T-helper 17 cell (primary cell): ENCODE data around the gene SLC16A13. TPM values are rescaled to one million over a fixed set of nuclear protein-coding genes. Genes with fewer than 3 reads are reported as not detected.
A peak's percentile ranks its signal among the peaks of the same experiment; 100 is the strongest.
"Not testable (repeated sequence)": the region's sequence is repeated elsewhere in the genome, so short reads cannot be mapped to it uniquely, and the experiment has no call there.

ENCODE experiments used
- ATAC-seq: fragments of 150-1000 bp; cut with Tn5 transposase; 2 replicates; pipeline ENCODE4 v1.10.0; 2021; ENCODE audit warnings: mild to moderate bottlenecking, moderate library complexity
- DNase-seq, 3 donors: peaks; one replicate each; pipeline versions ENCODE4 v3.0.0 to v3.0.0-alpha.2; 2020 to 2021
- H3K9me3 ChIP-seq: one replicate; pipeline ENCODE4 v1.7.0; 2013; ENCODE audit warnings: low read length, mild to moderate bottlenecking; ENCODE audit not compliant: control insufficient read depth, poor library complexity, severe bottlenecking
- H3K27ac Mint-ChIP-seq: one replicate; pipeline ENCODE4 v1.8.0; 2022; ENCODE audit warnings: mild to moderate bottlenecking, moderate library complexity, mixed read lengths
- H3K27me3 Mint-ChIP-seq: one replicate; pipeline ENCODE4 v1.8.0; 2022; ENCODE audit warnings: mixed read lengths
- H3K36me3 Mint-ChIP-seq: one replicate; pipeline ENCODE4 v1.8.0; 2022; ENCODE audit warnings: low read depth, mixed read lengths
- H3K4me1 Mint-ChIP-seq: one replicate; pipeline ENCODE4 v1.8.0; 2022; ENCODE audit warnings: mild to moderate bottlenecking, mixed read lengths
- H3K4me3 Mint-ChIP-seq: one replicate; pipeline ENCODE4 v1.8.0; 2022; ENCODE audit warnings: mild to moderate bottlenecking, moderate library complexity, mixed read lengths
- total RNA-seq, 4 donors: library from RNA in 2 of 4; stranded (reverse) in 2 of 4; gene quantifications; one replicate each; pipeline ENCODE4 v1.2.3 and lab custom pipeline; 2022 to 2026

SLC16A13 gene, protein sequence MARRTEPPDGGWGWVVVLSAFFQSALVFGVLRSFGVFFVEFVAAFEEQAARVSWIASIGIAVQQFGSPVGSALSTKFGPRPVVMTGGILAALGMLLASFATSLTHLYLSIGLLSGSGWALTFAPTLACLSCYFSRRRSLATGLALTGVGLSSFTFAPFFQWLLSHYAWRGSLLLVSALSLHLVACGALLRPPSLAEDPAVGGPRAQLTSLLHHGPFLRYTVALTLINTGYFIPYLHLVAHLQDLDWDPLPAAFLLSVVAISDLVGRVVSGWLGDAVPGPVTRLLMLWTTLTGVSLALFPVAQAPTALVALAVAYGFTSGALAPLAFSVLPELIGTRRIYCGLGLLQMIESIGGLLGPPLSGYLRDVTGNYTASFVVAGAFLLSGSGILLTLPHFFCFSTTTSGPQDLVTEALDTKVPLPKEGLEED
- total RNA-seq (1 to 10 TPM; 3.3 to 4.6 TPM), total RNA-seq (lab: John Stamatoyannopoulos, UW) (2.2 reads per million in 2 donors)

DNA sequence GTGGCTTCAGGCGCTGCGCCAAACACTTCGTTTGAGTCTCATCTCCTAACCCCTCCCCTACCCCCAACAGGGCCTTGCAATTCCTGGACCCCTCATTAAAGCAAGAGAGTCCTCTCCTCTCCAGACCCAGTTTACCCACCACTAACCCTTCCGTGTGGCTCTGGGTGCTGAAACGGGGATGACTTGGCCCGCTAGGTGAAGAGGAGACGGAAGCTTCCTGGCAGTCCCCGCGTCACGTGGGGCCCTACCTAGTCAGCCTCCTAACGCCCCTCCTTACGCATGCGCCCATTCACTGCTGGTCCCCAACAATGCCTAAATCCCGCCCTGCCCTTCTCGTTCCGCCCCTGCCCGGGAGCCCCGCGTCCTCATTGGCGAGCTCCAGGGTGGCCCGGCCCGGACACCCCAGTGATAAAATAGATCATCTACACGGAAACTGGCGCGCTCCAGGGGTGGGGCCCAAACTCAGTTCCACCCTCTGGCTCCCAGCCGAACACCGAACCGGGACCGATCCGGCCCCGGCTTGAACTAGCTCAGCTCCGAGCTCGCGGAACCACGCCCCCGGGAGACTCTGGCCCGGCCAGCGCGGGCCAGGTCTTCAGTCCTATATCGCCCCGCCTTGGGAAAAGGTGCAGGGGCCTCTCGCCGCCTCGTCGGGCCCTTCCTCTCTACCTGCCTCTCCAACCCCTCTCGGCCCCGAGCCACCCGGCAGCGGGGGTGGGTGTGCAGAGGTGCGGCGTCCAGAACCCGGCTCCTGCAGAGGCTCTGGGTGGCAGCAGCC, at the start of gene SLC16A13:
TSS of gene SLC16A13 (plus strand) at position 425 of the 778 bp plus-strand sequence. CDS start 368 bp downstream, outside the sequence.
- DNase-seq: peak; percentile 94 to 99 (median 97)
- ATAC-seq: peak; percentile 93
- Mint-ChIP-seq H3K4me3 (peak within 1 kb of the TSS; percentile 92), H3K27ac (peak within 1 kb of the TSS; percentile 98), H3K36me3 (no peaks in the 10 kb centered on the region), H3K27me3 (no peaks in the 10 kb centered on the region), H3K4me1 (peaks cover 44% of the 10 kb centered on the region)
- no peaks in the 10 kb centered on the region for H3K9me3 ChIP-seq

DNA sequence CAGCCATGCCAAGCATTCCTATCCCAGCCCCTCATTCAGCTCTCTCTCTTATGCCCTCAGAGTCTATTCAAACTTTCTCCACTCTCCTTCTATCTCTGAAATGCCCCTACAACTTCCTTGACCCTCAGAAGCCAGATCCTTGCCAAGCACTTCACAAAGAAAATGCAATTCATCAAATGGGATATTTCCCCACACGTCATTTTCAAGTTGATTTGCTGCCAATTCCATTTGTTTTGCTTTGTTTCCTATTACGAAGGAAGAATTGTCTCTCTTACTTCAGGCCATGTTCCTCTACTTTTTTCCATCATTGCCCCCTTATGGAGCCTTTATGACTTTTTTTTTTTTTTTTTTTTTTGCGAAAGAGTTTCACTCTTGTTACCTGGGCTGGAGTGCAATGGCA, 49.1 kb upstream of the SLC16A13 start:
- Mint-ChIP-seq H3K36me3 (peaks cover 4% of the 10 kb centered on the region), H3K27ac (no peak overlapping the region), H3K27me3 (no peaks in the 10 kb centered on the region), H3K4me3 (no peak overlapping the region), H3K4me1 (peaks cover 2% of the 10 kb centered on the region)
- no peak for ATAC-seq
- DNase-seq: no peak
- H3K9me3 ChIP-seq: no peaks in the 10 kb centered on the region

GRCh38 chr17:6989779-6990178, 46.0 kb upstream of the SLC16A13 start:
- no peak for DNase-seq
- no peaks in the 10 kb centered on the region for H3K9me3 ChIP-seq
- no peak for ATAC-seq
- H3K27ac Mint-ChIP-seq: no peak overlapping the region
- H3K4me1 Mint-ChIP-seq: peaks cover 2% of the 10 kb centered on the region
- no peaks in the 10 kb centered on the region for H3K27me3 Mint-ChIP-seq
- H3K36me3 Mint-ChIP-seq: peaks cover 4% of the 10 kb centered on the region
- H3K4me3 Mint-ChIP-seq: no peak overlapping the region

- ATAC-seq, H3K9me3 ChIP-seq, H3K27me3 Mint-ChIP-seq, DNase-seq, H3K4me3 Mint-ChIP-seq, H3K4me1 Mint-ChIP-seq: not testable (repeated sequence)
- Mint-ChIP-seq H3K27ac (peak overlapping the region; percentile 4), H3K36me3 (peaks cover 12% of the 10 kb centered on the region)
Observed at GRCh38 chr17:6993613-6994056, 42.2 kb upstream of the SLC16A13 start.

GRCh38 chr17:6994118-6994598, 41.7 kb upstream of the SLC16A13 start:
- H3K9me3 ChIP-seq: no peaks in the 10 kb centered on the region
- H3K4me1 Mint-ChIP-seq: peaks cover 6% of the 10 kb centered on the region
- H3K36me3 Mint-ChIP-seq: peaks cover 12% of the 10 kb centered on the region
- H3K27ac Mint-ChIP-seq: no peak overlapping the region
- ATAC-seq: no peak
- DNase-seq: no peak
- no peaks in the 10 kb centered on the region for H3K27me3 Mint-ChIP-seq
- no peak overlapping the region for H3K4me3 Mint-ChIP-seq

DNA sequence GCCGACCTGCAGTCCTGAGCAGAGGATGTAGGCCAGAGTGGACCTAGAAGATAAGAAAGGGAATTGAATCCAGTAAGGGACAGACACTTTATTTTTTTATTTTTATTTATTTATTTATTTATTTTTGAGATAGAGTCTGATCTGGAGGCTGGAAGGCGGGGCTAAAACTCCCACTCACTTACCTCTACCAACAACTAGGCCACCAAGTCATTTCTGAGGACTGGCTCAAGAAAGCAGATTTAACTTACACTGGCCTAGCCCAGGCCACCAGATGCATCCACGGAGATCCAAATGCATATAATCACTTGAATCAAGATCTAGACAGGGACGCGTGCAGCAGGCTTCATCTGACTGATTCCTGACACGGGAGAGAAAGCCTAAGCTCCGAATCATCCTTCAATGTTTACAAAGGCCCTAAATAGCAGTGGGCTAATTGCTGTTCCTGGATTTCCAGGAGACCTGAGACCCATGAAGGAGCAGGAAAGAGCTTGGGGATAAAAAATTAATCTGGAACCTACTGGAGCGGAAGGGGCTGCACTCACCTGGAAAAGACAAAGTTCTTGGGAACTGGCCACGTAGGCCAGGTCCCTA, 41.1 kb upstream of the SLC16A13 start:
- no peaks in the 10 kb centered on the region for H3K9me3 ChIP-seq
- DNase-seq (no peak), ATAC-seq (no peak)
- Mint-ChIP-seq H3K36me3 (peaks cover 15% of the 10 kb centered on the region), H3K27me3 (no peaks in the 10 kb centered on the region), H3K4me3 (no peak overlapping the region), H3K27ac (no peak overlapping the region), H3K4me1 (peaks cover 8% of the 10 kb centered on the region)

- Mint-ChIP-seq H3K27ac (no peak within 1 kb of the TSS), H3K36me3 (peaks cover 17% of the 10 kb centered on the region), H3K4me3 (no peak within 1 kb of the TSS), H3K4me1 (peaks cover 11% of the 10 kb centered on the region), H3K27me3 (no peaks in the 10 kb centered on the region)
- DNase-seq: no peak
- no peaks in the 10 kb centered on the region for H3K9me3 ChIP-seq
- no peak for ATAC-seq
Observed at GRCh38 chr17:6995500-6996255, 40.1 kb upstream of the SLC16A13 start, which contains the start of gene ALOX12. Gene ALOX12 (plus strand): TSS chr17:6996049. CDS start chr17:6996118, 69 bp downstream.

DNA sequence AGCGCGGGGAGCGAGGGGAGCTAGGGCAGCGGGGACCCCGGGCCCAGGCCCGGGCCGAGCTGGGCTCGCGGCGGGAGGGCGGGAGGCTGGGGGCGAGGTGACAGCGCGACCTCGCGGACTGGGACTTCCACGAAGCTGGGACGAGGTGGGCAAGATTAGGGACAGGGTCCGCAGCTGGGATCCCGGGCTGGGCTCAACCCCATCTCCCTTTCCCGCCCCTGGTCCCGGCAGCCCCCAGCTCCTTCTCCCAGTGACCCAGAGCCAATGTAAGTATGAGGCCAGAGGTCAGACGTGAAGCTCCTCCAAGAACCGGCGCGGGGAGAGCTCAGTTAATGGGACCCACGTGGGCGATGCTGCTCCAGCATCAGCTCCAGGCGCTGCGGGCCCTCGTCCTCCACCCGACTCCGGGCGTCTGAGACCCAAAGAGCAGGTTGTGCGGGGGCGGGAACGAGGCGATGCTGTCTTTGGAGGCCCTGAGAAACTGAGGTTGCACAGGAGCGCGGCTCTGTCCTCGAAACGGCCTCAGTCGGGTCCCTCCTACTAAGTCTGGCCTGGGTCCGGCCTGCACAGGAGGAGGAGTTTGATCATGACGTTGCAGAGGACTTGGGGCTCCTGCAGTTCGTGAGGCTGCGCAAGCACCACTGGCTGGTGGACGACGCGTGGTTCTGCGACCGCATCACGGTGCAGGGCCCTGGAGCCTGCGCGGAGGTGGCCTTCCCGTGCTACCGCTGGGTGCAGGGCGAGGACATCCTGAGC, 39.4 kb upstream of the SLC16A13 start:
- DNase-seq (no peak), ATAC-seq (no peak)
- H3K9me3 ChIP-seq: no peaks in the 10 kb centered on the region
- H3K27me3 Mint-ChIP-seq: no peaks in the 10 kb centered on the region
- H3K4me1 Mint-ChIP-seq: peaks cover 14% of the 10 kb centered on the region
- peaks cover 21% of the 10 kb centered on the region for H3K36me3 Mint-ChIP-seq
- no peak overlapping the region for H3K4me3 Mint-ChIP-seq
- no peak overlapping the region for H3K27ac Mint-ChIP-seq

GRCh38 chr17:6997171-6997570, 38.6 kb upstream of the SLC16A13 start:
- Mint-ChIP-seq H3K27me3 (no peaks in the 10 kb centered on the region), H3K4me1 (peaks cover 19% of the 10 kb centered on the region), H3K4me3 (no peak overlapping the region), H3K27ac (peak overlapping the region; percentile 45), H3K36me3 (peaks cover 25% of the 10 kb centered on the region)
- ATAC-seq (no peak), DNase-seq (no peak)
- H3K9me3 ChIP-seq: no peaks in the 10 kb centered on the region

DNA sequence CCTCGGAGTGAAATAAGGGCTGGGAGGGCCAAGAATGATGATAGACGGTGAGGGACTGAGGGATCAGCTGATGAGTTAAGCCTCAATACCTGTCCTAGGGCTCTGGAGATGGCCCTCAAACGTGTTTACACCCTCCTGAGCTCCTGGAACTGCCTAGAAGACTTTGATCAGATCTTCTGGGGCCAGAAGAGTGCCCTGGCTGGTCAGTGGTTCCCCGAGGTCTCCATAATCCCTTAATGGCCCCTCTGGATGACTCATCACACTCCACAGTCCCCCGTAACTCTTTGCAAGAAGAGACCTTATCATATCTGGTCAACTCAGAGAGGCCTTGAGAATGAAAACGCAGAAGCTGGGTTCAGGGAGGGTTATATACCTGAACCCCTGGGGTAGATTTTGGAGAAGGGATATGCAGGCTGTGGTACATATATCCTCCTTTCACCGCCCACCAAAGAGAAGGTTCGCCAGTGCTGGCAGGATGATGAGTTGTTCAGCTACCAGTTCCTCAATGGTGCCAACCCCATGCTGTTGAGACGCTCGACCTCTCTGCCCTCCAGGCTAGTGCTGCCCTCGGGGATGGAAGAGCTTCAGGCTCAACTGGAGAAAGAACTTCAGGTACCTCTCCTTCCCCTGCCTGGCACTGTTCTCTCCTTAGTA, 36.8 kb upstream of the SLC16A13 start:
- no peaks in the 10 kb centered on the region for H3K9me3 ChIP-seq
- no peak for ATAC-seq
- DNase-seq: no peak
- peak overlapping the region; percentile 9 for H3K27ac Mint-ChIP-seq
- H3K36me3 Mint-ChIP-seq: peaks cover 26% of the 10 kb centered on the region
- H3K4me1 Mint-ChIP-seq: peaks cover 21% of the 10 kb centered on the region
- no peaks in the 10 kb centered on the region for H3K27me3 Mint-ChIP-seq
- H3K4me3 Mint-ChIP-seq: no peak overlapping the region

- peaks cover 26% of the 10 kb centered on the region for H3K36me3 Mint-ChIP-seq
- H3K4me3 Mint-ChIP-seq: no peak overlapping the region
- DNase-seq (peak in 2 of 3 donors; percentile 29 to 43), ATAC-seq (peak; percentile 41)
- H3K27ac Mint-ChIP-seq: peak overlapping the region; percentile 90
- H3K27me3 Mint-ChIP-seq: no peaks in the 10 kb centered on the region
- H3K9me3 ChIP-seq: no peaks in the 10 kb centered on the region
- peaks cover 29% of the 10 kb centered on the region for H3K4me1 Mint-ChIP-seq
Observed at GRCh38 chr17:7001318-7001961, 34.4 kb upstream of the SLC16A13 start.
